GM11168 (cell line): ENCODE measurements around the gene TMEM259.

Experiments
- in situ Hi-C: fragments of 300-500 bp; cut with MboI; formaldehyde crosslinking; loops from one replicate; pipeline ENCODE4 v1.12.0; 2022; ENCODE audit warnings: low sequenced_read_pairs; ENCODE audit not compliant: unreplicated experiment

The TMEM259 gene

DNA sequence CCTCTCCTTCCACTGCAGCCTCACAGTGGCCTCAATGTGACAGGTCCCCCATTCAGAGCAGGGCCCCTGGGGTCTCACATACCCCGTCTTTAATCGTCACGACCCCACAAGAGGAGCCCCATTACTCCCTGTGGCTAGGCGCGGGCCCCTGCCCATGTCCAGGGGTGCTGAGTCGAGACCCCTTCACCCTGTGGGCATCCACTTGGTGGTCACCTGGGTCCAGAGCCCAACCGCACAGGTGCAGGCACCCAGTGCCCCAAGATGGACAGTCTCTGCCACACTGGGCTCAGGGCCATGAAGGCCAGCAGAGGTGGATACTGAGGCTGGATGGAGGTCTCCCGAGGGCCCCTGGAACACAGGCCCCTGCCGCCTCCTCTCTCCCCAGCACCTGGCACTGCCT is 3.0 kb downstream of the TMEM259 start:
- in situ Hi-C loops = no loop called here

GRCh38 chr19:1017115-1017905 is 3.6 kb downstream of the TMEM259 start:
- in situ Hi-C loops = no loop called here

DNA sequence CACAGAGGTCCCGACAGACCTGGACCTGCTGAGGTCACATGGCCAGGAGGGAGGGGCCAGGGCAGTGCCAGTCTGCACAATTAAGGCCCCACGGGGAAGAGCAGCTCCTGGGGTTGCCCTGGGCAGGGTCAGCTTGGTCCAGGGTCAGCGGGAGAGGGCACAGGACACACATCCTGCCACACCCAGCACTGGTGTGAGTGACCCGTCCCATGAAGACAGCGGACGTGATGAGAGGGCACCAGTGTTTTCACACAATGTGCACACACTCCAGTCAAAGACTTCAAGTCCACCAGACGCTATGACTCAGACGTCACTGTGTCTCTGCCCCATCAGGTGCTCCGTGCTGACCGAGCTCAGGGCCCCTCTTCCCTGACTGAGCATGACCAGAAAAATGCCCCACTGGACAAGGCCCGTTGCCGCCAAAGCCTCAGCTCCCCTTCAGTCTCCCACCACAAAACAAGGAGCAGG is 4.2 kb downstream of the TMEM259 start:
- in situ Hi-C loops = no loop called here

DNA sequence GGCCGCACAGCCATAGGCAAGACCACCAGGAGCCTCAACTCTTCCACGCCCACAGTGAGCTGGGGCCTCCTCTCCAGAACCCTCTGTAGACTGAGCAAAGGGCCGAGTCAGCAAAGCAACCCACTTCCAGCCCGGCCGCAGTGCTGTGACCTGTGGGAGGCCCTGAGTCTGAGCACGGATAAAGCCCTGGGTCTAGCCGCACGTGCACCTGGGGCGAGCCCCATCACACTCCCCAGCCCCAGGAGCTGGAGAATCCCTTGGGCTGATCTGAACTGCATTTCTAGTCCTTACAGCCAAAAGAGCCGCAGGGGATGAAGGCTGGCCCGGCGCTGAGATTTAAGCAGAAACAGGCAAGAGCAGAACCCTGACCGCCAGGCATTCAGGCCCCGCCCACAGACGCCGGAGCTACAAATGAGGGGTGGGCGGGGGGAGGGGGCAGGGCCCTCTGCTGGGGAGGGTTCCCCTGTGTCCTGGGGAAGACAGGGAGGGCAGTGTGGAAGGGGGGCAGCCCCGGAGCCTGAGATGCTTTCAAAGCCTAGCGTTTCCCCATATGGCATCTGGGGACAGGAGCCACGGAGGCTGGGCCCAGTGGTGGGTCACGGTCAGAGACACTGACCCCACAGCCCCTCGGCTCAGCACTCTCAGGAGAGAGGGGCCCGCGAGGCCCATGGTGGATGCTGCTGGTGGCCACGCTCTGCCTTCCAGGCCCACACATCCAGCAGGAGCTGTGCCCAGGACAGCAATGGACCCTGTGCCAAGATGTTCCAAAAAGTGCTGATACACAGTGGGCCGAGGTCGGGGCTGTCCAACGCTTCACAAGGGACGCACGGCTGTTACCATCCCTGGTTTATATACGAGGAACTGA is 4.9 kb downstream of the TMEM259 start:
- in situ Hi-C loops = no loop called here

DNA sequence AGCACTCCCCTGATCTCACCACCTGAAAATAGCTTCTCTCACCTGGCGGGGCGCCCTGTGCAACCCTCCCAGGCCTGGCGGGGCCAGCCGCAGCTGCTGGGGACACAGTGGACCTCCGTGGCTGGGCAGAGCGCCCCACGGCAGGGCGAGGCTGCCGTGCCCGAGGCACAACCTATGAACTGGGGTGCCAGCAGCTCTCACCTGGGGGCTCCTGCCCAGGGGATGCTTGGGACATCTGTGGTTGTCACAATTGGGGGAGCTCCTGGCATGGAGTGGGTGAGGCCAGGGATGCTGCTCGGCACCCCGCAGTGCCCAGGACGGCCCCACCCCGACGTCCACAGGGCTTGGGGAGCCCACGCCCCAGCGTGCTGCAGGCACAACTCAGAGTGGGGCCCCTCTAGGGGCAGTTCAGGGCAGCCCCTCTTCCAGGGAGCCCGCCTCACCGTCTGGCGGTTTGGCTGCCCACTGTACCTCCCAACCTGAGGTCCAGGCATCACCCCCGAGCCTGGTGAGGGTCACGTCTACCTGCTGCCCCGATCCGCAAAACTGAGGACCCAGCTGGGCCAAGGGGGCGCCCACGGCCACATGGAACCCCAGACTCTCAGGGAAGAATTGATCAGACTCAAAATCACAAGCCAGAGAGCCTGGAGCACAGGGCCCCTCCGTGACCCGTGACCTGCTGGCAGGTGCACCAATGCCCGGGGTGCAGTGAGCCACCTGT is 5.7 kb downstream of the TMEM259 start:
- in situ Hi-C loops = no loop called here

GRCh38 chr19:1014161-1015060 is 6.5 kb downstream of the TMEM259 start:
- in situ Hi-C loops = no loop called here

DNA sequence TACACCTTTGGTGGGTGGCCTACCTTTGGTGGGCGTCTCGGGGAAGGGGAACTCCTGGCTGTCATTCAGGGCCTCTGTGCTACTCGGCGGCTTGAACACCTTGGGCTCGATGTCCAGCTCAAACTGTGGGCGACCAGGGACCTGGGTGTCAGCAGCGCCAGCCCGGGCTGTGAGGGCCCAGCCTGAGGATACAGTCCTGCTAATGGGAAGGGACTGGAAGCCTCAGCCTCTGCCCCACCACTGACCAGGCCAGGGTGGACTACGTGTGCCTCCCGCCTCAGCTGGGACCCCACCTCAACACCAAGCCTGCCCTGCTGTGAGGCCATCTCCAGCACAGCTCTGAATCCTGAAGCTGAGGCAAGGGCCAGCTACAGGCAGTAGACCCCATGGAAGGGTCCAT is 7.7 kb downstream of the TMEM259 start:
- in situ Hi-C loops = no loop called here

- in situ Hi-C loops = no loop called here
Measured at GRCh38 chr19:1012334-1012733, 8.6 kb downstream of the TMEM259 start.

GRCh38 chr19:1011831-1012333 is 9.0 kb downstream of the TMEM259 start:
- in situ Hi-C loops = no loop called here

DNA sequence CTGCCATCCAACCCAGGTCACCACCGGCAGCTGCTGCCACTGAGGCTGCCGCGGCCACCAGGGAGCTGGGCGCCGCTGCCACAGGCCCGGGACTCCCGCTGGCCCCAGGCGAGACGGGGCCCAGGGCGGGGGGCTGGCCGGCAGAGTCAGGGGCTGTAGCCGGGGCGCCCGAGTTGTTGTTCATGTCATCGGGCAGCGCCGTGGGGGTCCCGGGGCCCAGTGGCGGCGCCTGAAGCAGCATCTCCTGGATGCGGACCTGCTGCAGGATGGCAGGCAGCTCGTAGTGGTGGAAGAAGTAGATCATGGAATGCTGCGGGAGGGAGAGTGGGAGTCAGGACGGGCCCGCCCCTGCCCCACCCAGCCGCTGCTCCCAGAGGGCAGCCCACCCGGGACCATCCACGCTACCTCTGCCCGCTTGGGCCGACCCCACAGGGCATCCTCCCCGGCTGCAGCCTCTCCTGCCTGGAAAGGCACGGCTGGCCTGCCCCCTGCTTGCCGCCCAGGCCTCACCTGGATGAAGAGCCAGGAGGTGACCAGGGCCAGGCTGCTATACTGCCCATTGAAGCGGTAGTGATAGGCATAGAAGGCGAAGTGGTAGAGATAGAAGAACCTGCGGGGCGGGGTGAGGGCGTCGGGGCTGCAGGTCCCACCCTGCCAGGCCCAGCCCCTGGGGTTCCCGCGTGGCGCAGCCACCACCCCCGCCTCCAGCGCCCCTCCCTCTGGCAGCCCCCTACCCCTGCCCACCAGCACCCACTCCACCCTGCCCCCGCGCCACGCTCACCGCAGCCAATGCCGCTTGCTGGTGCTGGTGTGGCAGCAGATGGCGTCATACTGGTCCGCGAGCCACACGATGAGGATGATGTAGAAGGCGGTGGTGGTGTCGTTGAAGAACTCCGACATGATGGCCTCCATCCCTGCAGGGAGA is 10.1 kb downstream of the TMEM259 start:
- in situ Hi-C loops = no loop called here

DNA sequence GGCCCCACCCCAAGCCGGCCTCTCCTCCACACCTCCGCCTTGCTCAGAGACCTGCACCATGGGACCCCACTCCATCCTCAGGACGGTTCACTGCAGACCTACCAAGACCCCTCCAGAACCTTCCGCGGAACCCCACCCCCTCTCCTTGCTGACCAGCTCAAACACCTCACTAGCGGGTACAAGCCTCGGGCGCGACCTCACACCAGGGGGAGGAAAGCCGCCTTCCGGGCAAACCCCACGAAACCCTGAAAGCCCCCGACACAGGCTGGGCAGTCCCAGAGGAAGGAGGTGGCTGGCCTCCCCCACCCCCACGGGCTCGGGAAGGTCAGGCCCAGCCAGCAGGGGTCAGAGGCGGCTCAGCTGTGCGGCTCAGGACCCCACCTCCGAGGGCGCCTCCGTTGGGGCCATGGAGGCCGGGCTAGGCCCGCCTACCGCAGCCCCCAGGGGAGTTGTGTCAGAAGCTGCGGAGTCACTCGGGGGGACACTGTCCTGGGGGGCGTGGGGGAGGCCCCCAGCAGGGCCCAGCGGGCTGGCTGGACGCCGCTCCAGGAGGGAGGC is 10.9 kb downstream of the TMEM259 start:
- in situ Hi-C loops = no loop called here

GRCh38 chr19:1009041-1009980 is 11.6 kb downstream of the TMEM259 start:
- in situ Hi-C loops = no loop called here

DNA sequence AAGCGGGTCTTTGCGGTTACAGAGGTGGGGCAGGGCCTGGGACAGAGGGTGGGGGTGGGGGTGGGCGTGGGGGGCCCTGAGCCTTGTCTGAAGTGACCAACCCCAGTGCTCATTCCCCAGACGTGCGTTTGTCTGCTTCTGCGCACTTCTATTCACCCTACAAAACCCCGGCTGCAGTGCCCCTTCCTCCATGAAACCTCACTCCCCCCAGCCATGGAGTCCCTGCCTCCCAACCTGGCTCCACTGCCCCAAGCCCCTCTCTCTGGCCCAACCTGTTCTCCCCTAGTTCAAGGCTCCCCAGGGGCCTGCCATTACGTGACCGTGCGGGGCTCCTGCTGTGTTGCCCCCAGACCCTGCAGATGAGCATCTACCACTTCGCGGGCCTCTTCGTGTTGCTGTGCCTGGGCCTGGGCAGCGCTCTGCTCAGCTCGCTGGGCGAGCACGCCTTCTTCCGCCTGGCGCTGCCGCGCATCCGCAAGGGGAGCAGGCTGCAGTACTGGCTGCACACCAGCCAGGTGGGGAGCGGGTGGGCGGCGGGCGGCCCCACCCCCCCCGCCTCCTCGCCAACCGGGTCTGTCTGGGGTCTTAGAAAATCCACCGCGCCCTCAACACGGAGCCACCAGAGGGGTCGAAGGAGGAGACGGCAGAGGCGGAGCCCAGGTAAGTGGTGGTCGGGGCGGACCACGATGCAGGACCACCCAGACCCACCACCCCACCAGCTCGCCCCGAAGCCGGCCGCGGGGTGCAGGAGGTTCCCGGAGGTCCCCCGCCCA is 12.5 kb downstream of the TMEM259 start:
- in situ Hi-C loops = no loop called here

DNA sequence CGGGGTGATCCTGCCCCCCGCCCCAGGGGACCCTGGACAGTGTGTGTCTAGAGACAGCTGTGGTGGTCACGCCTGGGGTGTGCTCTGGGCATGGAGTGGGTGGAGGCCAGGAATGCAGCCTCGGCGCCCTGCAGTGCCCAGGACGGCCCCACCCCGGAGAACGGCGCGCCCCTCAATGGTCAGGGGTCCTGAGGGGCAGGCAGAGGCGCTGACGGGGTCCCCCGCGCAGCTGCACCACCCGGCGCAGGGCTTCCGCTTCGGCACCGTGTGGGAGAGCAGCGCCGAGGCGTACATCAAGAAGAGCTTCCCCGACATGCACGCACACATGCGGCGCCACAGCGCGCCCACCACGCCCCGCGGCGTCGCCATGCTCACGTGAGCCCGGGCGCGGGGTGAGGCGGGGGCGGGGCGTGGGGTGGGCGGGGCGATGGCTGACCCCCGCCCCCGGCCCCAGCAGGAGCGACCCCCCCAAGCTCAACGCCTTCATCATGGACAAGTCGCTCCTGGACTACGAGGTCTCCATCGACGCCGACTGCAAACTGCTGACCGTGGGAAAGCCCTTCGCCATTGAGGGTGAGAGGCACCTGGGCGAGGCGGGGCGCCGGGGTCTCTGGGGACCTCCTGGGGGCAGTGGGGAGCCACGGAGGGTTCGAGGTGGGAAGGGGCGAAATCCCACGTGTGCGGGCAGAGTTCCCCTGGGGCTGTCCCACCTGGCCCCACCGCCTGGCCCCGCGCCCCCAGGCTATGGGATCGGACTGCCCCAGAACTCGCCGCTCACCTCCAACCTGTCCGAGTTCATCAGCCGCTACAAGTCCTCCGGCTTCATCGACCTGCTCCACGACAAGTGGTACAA is 13.3 kb downstream of the TMEM259 start:
- in situ Hi-C loops = no loop called here

- in situ Hi-C loops = no loop called here
Measured at GRCh38 chr19:1006711-1007398, 14.1 kb downstream of the TMEM259 start.
